H9 (cell line): ENCODE data around the gene LIMS3. TPM values are rescaled to one million over a fixed set of nuclear protein-coding genes. Genes with fewer than 3 reads are reported as not detected.
"Not testable (repeated sequence)": the region's sequence is repeated elsewhere in the genome, so short reads cannot be mapped to it uniquely, and the experiment has no call there.

ENCODE experiments used
- DNase-seq: peaks from one replicate; pipeline ENCODE4 v3.0.0-alpha.2; 2017
- H2AFZ ChIP-seq: one replicate; pipeline ENCODE4 v1.6.1; 2013; ENCODE audit warnings: mild to moderate bottlenecking, low read length, control low read depth, moderate library complexity
- H2AK5ac ChIP-seq: 2 replicates; pipeline ENCODE4 v1.6.1; 2013; ENCODE audit warnings: low read length, control low read depth, mixed read lengths; ENCODE audit not compliant: insufficient read length
- H2BK120ac ChIP-seq: one replicate; pipeline ENCODE4 v1.6.1; 2013; ENCODE audit warnings: low read depth, mild to moderate bottlenecking, low read length, control low read depth, inconsistent platforms; ENCODE audit not compliant: poor library complexity, severe bottlenecking
- H2BK12ac ChIP-seq: 2 replicates; pipeline ENCODE4 v1.6.1; 2013; ENCODE audit warnings: low read length, control low read depth, mixed read lengths, low read depth; ENCODE audit not compliant: insufficient read length
- H2BK15ac ChIP-seq: 2 replicates; pipeline ENCODE4 v1.6.1; 2013; ENCODE audit warnings: low read depth, low read length, control low read depth
- H2BK20ac ChIP-seq: one replicate; pipeline ENCODE4 v1.6.1; 2013; ENCODE audit warnings: low read depth, mild to moderate bottlenecking, low read length, control low read depth, inconsistent platforms; ENCODE audit not compliant: poor library complexity, severe bottlenecking
- H2BK5ac ChIP-seq: 2 replicates; pipeline ENCODE4 v1.6.1; 2013; ENCODE audit warnings: low read length, control low read depth, mixed read lengths; ENCODE audit not compliant: insufficient read length
- H3K14ac ChIP-seq: 2 replicates; pipeline ENCODE4 v1.6.1; 2013; ENCODE audit warnings: low read length, control low read depth; ENCODE audit not compliant: insufficient read depth
- H3K18ac ChIP-seq: 2 replicates; pipeline ENCODE4 v1.6.1; 2013; ENCODE audit warnings: low read depth, mild to moderate bottlenecking, mixed read lengths, low read length, control low read depth; ENCODE audit not compliant: insufficient read length
- H3K23ac ChIP-seq: 2 replicates; pipeline ENCODE4 v1.6.1; 2013; ENCODE audit warnings: low read length, control low read depth, mixed read lengths, low read depth; ENCODE audit not compliant: insufficient read length
- H3K23me2 ChIP-seq: 2 replicates; pipeline ENCODE4 v1.6.1; 2013; ENCODE audit warnings: low read depth, mild to moderate bottlenecking, mixed read lengths, low read length, control low read depth; ENCODE audit not compliant: insufficient read length, poor library complexity, severe bottlenecking
- H3K27ac ChIP-seq: 2 replicates; pipeline ENCODE4 v1.5.1; 2013; ENCODE audit warnings: low read length, control low read depth, mixed read lengths, low read depth; ENCODE audit not compliant: insufficient read length
- H3K27me3 ChIP-seq: 2 replicates; pipeline ENCODE4 v1.6.1; 2013; ENCODE audit warnings: low read length, control low read depth, inconsistent platforms; ENCODE audit not compliant: insufficient read depth
- H3K4ac ChIP-seq: 2 replicates; pipeline ENCODE4 v1.6.1; 2013; ENCODE audit warnings: low read depth, mild to moderate bottlenecking, control low read depth, inconsistent platforms, low read length, moderate library complexity
- H3K4me1 ChIP-seq: 2 replicates; pipeline ENCODE4 v1.6.1; 2013; ENCODE audit warnings: low read length, control low read depth, inconsistent platforms; ENCODE audit not compliant: insufficient read depth
- H3K4me2 ChIP-seq: 2 replicates; pipeline ENCODE4 v1.6.1; 2013; ENCODE audit warnings: low read length, control low read depth, mixed read lengths; ENCODE audit not compliant: insufficient read length, insufficient read depth
- H3K56ac ChIP-seq: 2 replicates; pipeline ENCODE4 v1.6.1; 2013; ENCODE audit warnings: low read depth, mild to moderate bottlenecking, mixed read lengths, low read length, control low read depth; ENCODE audit not compliant: insufficient read length
- H3K79me1 ChIP-seq: 2 replicates; pipeline ENCODE4 v1.6.1; 2013; ENCODE audit warnings: low read depth, mild to moderate bottlenecking, moderate library complexity, low read length, control low read depth, inconsistent platforms; ENCODE audit not compliant: insufficient read depth, poor library complexity, severe bottlenecking
- H3K79me2 ChIP-seq: 2 replicates; pipeline ENCODE4 v1.6.1; 2013; ENCODE audit warnings: low read length, control low read depth, inconsistent platforms; ENCODE audit not compliant: insufficient read depth
- H3K9ac ChIP-seq: 2 replicates; pipeline ENCODE4 v1.6.1; 2013; ENCODE audit warnings: low read length, control low read depth, mixed read lengths; ENCODE audit not compliant: insufficient read length; ENCODE audit errors: extremely low read depth
- H3K9me3 ChIP-seq: one replicate; pipeline ENCODE4 v1.6.1; 2013; ENCODE audit warnings: low read depth, low read length, inconsistent platforms; ENCODE audit not compliant: control insufficient read depth
- H3T11ph ChIP-seq: one replicate; pipeline ENCODE4 v1.6.1; 2013; ENCODE audit warnings: mild to moderate bottlenecking, low read length, control low read depth, inconsistent platforms
- H4K20me1 ChIP-seq: one replicate; pipeline ENCODE4 v1.6.1; 2013; ENCODE audit not compliant: control insufficient read depth, insufficient read length, insufficient read depth
- H4K5ac ChIP-seq: 2 replicates; pipeline ENCODE4 v1.6.1; 2013; ENCODE audit warnings: low read depth, mild to moderate bottlenecking, mixed read lengths, low read length, control low read depth; ENCODE audit not compliant: insufficient read length
- H4K8ac ChIP-seq: replicated peaks from 2 replicates; pipeline ENCODE4 v1.6.1; 2013; ENCODE audit warnings: low read length, control low read depth, mixed read lengths, low read depth; ENCODE audit not compliant: insufficient read length
- H4K91ac ChIP-seq: 2 replicates; pipeline ENCODE4 v1.6.1; 2013; ENCODE audit warnings: low read depth, mild to moderate bottlenecking, moderate library complexity, mixed read lengths, low read length, control low read depth; ENCODE audit not compliant: insufficient read length
- H3K27ac Mint-ChIP-seq, 3 experiments: 2 replicates in 2 of 3; 3 replicates in 1 of 3; pipeline ENCODE4 v1.8.0; 2020 to 2021; ENCODE audit warnings: mixed read lengths in 3 of 3, mild to moderate bottlenecking in 1 of 3, moderate library complexity in 1 of 3
- H3K27me3 Mint-ChIP-seq: 2 replicates; pipeline ENCODE4 v1.8.0; 2021; ENCODE audit warnings: low read depth, mild to moderate bottlenecking, moderate library complexity, mixed read lengths
- H3K36me3 Mint-ChIP-seq, 3 experiments: 2 replicates in 2 of 3; 3 replicates in 1 of 3; pipeline ENCODE4 v1.8.0; 2020 to 2021; ENCODE audit warnings: low read depth in 3 of 3, mixed read lengths in 3 of 3; ENCODE audit not compliant: insufficient read depth in 1 of 3
- H3K4me1 Mint-ChIP-seq, 2 experiments: 2 replicates each; pipeline ENCODE4 v1.8.0; 2020; ENCODE audit warnings: mixed read lengths in 2 of 2
- H3K4me3 Mint-ChIP-seq, 2 experiments: 2 replicates in 1 of 2; 3 replicates in 1 of 2; pipeline ENCODE4 v1.8.0; 2020 to 2021; ENCODE audit warnings: mild to moderate bottlenecking in 2 of 2, mixed read lengths in 2 of 2, moderate library complexity in 1 of 2
- H3K9me3 Mint-ChIP-seq, 2 experiments: 2 replicates in 1 of 2; 3 replicates in 1 of 2; pipeline ENCODE4 v1.8.0; 2020; ENCODE audit warnings: mild to moderate bottlenecking in 2 of 2, mixed read lengths in 2 of 2, moderate library complexity in 1 of 2
- WGBS: extraction: QIAGEN DNeasy Blood & Tissue Kit; methylation state at CpG from one replicate; pipeline ENCODE4 v1.1.7; 2013; ENCODE audit warnings: missing lambda C conversion rate, low lambda C conversion rate, mixed read lengths; ENCODE audit not compliant: insufficient read length; ENCODE audit errors: extremely low coverage; 5-methylcytosine and 5-hydroxymethylcytosine counted together
- total RNA-seq: library from RNA; stranded (reverse); gene quantifications from 2 replicates; pipeline ENCODE4 v1.2.1, GENCODE V29; 2021

The LIMS3 gene
- total RNA-seq, 1 experiment from 2014 or later: 0.46 TPM

DNA sequence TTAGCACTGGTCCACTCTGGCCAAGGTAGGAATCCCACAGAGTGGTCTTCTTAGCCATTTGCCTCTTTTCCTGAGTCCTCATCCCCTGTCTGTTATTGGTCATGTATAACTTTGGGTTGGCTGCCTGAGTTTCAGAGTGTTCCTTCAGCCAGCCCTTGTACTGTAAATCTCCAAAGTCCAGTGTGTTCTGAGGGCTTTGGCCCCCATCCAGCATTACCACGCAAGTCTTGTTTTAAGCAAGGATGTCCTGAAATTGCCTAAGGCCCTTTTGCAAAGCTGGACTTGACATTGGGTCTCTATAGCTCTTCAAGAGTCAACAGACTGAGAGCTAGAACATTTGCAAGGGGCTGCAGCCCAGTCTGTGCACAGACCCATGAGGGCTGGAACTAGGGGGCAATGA is 68.4 kb downstream of the LIMS3 start:
- not testable (repeated sequence) for H3K9me3 Mint-ChIP-seq, H3K4me1 ChIP-seq, H3K18ac ChIP-seq, H3K27ac ChIP-seq, H3K36me3 Mint-ChIP-seq, H2BK20ac ChIP-seq, H3K4ac ChIP-seq, H3K4me2 ChIP-seq, H2BK15ac ChIP-seq, H3K23ac ChIP-seq, H2BK5ac ChIP-seq, H3K9ac ChIP-seq, H4K20me1 ChIP-seq, H2AK5ac ChIP-seq, H2AFZ ChIP-seq, H3K56ac ChIP-seq, H4K5ac ChIP-seq, H3T11ph ChIP-seq, H2BK120ac ChIP-seq, H2BK12ac ChIP-seq, H3K27me3 ChIP-seq, H3K4me1 Mint-ChIP-seq, H3K4me3 Mint-ChIP-seq, H4K91ac ChIP-seq, H3K79me1 ChIP-seq, H3K79me2 ChIP-seq, DNase-seq, H3K9me3 ChIP-seq, H3K27ac Mint-ChIP-seq, H4K8ac ChIP-seq, H3K14ac ChIP-seq, H3K27me3 Mint-ChIP-seq, H3K23me2 ChIP-seq
- WGBS: no CpG with 5 or more reads among the region's 1 CpG

DNA sequence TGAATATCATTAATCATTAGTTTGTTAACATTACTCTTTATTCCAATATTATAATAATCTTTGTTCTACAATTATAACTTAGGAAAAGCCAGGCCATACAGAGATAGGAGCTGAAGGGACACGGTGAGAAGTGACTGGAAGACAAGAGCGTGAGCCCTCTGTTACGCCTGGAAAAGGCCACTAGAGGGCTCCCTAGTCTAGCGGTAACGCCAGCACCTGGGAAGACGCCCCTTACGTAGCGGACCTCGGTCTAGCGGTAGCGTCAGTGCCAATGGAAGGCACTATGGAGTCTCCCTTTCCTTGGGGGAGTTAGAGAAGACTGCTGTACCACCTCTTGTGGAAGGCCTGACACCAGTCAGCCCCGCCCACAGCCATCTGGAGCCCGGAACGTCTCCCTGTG is 71.4 kb downstream of the LIMS3 start:
- H3K9ac ChIP-seq, H3K79me1 ChIP-seq, H3K4ac ChIP-seq, H2BK12ac ChIP-seq, H2AFZ ChIP-seq, H2BK120ac ChIP-seq, H2BK5ac ChIP-seq, H3K9me3 ChIP-seq, H3K18ac ChIP-seq, H4K8ac ChIP-seq, H4K5ac ChIP-seq, H3K27ac Mint-ChIP-seq, DNase-seq, H3K23me2 ChIP-seq, H3K14ac ChIP-seq, H3K56ac ChIP-seq, H3K36me3 Mint-ChIP-seq, H3K27ac ChIP-seq, H3K79me2 ChIP-seq, H2BK20ac ChIP-seq, H3K27me3 Mint-ChIP-seq, H2BK15ac ChIP-seq, H3K9me3 Mint-ChIP-seq, H3T11ph ChIP-seq, H3K4me1 Mint-ChIP-seq, H4K20me1 ChIP-seq, H3K27me3 ChIP-seq, H3K23ac ChIP-seq, H3K4me3 Mint-ChIP-seq, H2AK5ac ChIP-seq, H3K4me2 ChIP-seq, H3K4me1 ChIP-seq, H4K91ac ChIP-seq: not testable (repeated sequence)
- WGBS: no CpG with 5 or more reads among the region's 14 CpGs
